HG02588 (cell line): Measurements from ENCODE around the gene TMEM50A.
A peak's percentile ranks its signal among the peaks of the same experiment; 100 is the strongest.
"Not testable (repeated sequence)": the region's sequence is repeated elsewhere in the genome, so short reads cannot be mapped to it uniquely, and the experiment has no call there.

Experiments
- ATAC-seq: cut with Tn5 transposase; IDR thresholded peaks from one replicate; pipeline ENCODE4 v1.9.1; 2021; ENCODE audit warnings: mild to moderate bottlenecking, moderate library complexity; ENCODE audit not compliant: unreplicated experiment

TMEM50A gene

DNA sequence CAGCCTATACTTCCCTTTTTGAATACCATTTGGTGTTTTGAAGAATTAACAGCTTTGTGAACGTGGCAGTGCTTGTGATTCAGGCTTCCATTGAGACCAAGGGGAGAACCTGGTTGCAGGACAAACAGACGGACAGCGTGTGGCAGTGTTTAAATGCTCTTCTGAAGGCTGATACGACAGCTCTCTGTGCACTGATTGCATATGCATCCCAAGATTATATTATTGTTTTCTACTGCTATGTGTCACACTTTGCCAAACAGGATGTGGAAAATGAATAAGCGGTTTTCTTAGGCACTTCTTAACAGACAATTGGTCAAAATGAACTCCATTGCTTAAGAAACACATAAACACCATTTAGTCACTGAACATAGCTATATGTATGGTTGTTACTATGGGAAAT, 8.2 kb upstream of the TMEM50A start:
- not testable (repeated sequence) for ATAC-seq

- ATAC-seq, result not testable (repeated sequence)
These were observed 1.2 kb upstream of the TMEM50A start for GRCh38 chr1:25336922-25337354.

DNA sequence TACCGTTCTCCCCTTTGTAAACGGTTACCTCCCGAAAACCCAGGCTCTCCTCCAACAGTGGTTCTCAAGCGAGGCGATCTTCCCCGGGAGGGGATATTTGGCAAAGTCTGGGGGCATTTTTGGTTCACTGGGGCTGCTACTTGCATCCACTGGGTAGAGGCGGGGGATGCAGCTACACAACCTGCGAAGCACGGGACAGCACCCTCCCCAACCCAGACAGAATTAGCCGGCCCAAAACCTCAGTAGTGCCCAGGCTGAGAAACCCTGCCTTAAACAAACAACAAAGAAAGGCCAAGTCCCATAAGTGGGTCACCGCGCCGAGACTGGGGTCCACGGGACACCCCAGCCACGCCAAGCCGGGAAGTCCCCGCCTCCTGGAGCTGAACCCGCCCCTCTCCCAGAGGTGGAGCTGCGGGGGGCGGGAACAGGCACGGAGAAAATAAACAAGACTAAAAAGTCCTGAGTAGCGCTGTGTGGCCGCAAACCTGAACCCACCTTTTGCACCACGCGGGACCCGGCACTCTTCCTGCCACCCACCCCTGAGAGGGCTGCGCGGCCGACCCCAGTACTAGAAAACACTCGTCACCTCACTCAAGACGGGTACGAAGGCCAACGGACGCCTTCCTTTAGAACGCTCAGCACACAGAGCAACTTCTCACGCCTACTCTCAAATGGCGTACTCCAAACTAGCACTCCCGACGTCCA, 499 bp upstream of the TMEM50A start:
- peak; percentile 32 for ATAC-seq

DNA sequence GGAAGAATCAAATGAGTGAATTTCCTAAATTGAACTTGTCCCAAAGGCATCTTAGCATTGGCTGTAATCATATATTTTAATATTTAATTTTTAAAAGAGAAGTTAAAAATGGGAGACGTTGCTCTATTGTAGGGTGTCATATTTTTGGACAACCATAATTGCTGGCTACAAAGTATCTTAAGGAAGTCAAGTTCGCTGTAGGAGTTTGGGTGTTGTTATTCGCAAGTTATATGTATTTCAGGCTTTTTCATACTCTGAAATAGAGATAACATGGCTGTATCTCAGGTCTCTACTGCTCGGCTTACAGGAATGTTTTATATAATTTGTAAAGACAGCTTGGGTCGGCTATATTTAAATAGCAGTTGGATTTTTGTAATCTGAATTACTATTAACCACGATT, 852 bp downstream of the TMEM50A start:
- no peak for ATAC-seq

- no peak for ATAC-seq
These were observed 3.6 kb downstream of the TMEM50A start for GRCh38 chr1:25341746-25342145.

GRCh38 chr1:25342846-25343245, 4.7 kb downstream of the TMEM50A start:
- ATAC-seq, result no peak

- ATAC-seq, result no peak
These were observed 5.7 kb downstream of the TMEM50A start for GRCh38 chr1:25343872-25344271.

DNA sequence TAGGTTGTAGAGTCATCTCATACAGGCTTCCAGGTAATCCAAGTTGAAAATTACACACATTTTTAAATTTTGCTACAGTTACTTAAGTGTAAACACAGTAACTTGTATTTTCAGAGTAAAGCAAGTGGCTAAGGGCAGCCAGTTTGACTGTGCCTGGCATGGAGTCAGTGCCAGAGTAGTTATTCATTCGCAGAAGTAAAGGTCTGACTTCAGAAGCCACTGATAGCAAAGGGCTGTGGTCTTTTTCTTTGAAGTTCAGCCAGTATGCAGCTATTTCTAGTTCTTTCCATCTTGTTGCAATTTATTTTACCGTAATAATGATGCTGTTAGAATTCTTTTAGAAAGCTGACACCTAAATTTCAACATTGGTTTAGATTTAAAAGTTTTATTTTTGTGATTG, 9.4 kb downstream of the TMEM50A start:
- no peak for ATAC-seq

- no peak for ATAC-seq
These were observed 11.5 kb downstream of the TMEM50A start for GRCh38 chr1:25349606-25350005.

GRCh38 chr1:25355841-25356395, 17.8 kb downstream of the TMEM50A start:
- ATAC-seq, result no peak

GRCh38 chr1:25356441-25356840, 18.3 kb downstream of the TMEM50A start:
- no peak for ATAC-seq

DNA sequence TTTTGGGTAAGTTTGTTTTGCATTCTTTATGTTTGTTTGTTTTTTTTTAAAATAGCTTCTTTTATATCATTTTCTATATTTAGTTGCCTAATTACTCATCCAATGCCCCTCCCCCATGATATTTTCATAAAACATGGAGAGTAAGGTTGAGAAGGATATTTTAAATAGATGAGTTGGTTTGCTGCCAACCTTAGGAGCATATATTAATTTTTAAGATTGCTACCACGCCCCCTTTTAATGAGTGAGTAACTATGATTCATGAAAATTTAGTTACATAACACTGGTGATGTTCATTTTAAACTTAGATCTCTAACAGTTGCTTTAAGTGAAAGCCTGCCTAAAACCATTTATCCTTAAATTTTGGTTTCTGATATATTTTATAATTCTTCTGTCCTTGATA, 18.7 kb downstream of the TMEM50A start:
- ATAC-seq, result no peak

DNA sequence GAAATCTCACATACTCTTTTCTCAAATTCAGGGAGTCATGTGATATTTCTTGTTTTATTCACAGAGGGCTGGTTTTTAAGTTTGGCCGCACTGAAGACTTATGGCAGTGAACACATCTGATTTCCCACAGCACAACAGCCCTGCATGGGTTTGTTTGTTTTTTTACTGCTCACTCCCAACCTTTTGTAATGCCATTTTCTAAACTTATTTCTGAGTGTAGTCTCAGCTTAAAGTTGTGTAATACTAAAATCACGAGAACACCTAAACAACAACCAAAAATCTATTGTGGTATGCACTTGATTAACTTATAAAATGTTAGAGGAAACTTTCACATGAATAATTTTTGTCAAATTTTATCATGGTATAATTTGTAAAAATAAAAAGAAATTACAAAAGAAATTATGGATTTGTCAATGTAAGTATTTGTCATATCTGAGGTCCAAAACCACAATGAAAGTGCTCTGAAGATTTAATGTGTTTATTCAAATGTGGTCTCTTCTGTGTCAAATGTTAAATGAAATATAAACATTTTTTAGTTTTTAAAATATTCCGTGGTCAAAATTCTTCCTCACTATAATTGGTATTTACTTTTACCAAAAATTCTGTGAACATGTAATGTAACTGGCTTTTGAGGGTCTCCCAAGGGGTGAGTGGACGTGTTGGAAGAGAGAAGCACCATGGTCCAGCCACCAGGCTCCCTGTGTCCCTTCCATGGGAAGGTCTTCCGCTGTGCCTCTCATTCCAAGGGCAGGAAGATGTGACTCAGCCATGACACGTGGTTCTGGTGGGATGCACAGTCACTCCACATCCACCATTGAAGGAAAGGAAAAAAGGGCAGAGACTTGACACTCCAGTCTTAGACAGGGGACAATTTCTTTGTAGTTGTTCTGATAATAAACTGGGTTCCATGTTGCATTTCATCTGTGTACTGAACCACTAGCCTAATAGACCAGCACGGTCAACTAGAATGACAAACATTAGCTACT, 22.8 kb downstream of the TMEM50A start:
- no peak for ATAC-seq

DNA sequence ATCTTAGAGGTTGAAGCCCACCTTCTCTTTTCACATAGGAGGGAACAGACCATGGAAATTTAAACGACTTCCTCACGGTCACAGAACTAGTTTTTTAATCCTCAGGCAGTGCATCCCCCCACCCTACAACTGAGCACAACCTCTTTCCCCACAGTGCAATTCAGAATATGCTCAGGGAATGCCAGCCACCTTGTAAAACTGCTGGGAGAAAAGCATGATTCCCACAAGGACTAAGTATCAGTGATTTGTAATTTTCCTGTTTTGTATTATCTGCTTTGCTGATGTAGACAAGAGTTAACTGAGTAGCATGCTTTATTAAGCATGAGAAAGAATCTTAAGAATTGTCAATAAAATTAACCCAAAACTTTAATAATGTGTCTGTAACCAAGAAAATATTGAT, 23.8 kb downstream of the TMEM50A start:
- ATAC-seq, result no peak

- not testable (repeated sequence) for ATAC-seq
These were observed 24.8 kb downstream of the TMEM50A start for GRCh38 chr1:25362634-25363559.

DNA sequence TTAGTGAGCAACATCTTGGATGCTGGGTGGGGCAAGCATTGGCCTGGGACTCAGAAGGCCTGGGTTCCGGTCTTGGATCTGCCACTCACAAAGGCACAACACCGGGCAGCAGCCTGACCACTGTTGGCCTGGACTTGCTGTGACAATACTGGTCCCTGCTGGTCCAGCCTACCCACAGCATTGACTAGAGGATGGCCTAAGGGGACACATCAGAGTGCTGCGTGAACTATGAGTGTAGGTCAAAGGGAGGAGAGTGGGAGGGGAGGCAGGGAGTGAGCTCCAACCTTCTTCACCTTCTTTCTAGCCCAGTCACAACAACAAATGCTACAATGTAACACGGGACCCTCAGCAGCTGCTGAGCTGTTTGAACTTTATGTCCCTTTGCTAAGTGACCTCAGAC, 31.1 kb downstream of the TMEM50A start:
- ATAC-seq, result no peak

DNA sequence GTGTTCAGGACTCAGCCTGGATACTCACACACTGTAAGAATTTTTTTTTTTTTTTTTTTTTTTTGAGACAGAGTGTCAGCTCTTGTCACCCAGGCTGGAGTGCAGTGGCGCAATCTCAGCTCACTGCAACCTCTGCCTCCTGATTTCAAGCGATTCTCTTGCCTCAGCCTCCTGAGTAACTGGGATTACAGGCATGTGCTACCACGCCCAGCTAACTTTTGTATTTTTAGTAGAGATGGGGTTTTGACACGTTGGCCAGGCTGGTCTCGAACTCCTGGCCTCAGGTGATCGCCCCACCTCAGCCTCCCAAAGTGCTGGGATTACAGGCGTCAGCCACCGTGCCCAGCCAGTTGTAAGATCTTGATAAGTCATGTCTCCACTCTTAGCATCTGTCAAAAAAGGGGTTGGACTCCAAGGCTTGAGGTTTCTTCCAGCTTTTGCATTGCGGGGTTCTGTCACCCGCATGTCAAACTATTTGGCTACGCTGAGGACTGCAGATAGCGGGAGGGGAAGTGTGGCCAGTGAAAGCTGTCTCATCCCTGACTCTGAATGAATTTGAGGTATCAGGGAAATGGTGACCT, 31.6 kb downstream of the TMEM50A start:
- not testable (repeated sequence) for ATAC-seq

DNA sequence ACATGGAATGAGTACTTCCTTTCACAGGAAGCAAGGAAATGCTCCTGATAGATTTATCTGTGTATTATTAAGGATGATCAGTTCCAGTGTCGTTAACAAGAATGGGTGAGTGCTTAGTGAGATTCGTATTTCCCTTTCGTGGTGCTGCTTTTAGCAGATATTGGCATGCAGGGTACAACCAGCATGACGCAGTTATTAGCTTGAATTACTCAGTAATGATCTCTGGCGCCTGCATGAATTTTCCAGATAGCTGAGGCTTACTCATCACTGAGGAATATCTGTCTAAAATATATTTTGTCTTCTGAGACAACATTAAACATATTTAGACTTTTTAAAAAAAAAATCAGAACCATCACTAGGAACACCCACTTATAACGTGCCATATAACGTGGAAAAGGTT, 33.6 kb downstream of the TMEM50A start:
- ATAC-seq, result not testable (repeated sequence)

DNA sequence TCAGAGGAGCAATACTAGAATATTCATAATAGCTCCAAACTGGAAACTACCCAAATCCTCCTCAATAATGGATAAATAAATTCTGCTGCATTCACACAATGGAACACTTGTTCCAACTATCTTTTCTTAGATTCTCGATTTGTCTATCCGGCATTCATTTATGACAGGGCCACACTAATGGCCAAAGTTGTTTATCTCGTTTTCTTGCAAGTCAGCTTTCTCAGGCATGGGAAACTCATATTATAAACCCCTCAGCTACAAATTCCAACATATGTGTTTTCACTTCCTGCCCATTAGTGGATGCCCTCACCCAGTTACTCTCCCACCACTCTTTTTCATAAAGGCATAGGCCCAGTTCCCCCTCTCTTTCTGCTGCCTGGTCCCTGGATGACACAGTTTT, 40.2 kb downstream of the TMEM50A start:
- not testable (repeated sequence) for ATAC-seq

GRCh38 chr1:25382543-25382942, 44.4 kb downstream of the TMEM50A start:
- ATAC-seq, result not testable (repeated sequence)
